ENCODE results near the gene AQP12B.

DNA sequence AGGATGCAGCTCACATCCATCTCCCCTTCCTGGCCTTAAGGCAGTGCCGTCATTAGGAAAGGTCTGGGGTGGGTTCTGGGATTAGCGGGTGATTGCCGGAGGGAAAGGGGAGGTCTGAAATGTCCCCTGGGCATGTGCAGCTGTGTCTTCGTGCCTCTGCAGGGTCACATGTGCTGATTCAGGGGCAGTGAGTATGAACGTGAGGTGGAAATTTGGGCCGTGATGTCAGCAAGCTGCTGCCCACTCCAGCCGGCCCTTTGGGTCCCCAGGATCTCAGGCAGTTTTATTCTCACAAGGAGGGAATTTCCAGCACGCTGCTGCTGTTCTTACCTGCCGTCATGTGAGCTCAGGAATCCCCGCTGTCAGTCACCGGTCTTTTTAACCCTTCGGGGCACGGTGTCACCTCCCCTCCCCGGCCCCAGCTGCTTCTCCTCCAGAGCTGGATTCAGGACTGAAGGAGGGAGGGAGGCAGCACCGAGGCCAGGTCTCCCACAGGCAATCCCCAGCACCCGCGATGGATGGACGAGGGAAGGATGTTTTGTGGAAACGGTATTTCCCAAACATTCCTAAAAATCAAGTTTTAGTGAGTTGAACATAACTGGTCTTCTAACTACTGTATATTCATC is 33.9 kb downstream of the AQP12B start:
- TF ChIP-seq POLR2A (IDR thresholded peaks at IDR 0.05), result no peak
- TF ChIP-seq, protein P1, sequence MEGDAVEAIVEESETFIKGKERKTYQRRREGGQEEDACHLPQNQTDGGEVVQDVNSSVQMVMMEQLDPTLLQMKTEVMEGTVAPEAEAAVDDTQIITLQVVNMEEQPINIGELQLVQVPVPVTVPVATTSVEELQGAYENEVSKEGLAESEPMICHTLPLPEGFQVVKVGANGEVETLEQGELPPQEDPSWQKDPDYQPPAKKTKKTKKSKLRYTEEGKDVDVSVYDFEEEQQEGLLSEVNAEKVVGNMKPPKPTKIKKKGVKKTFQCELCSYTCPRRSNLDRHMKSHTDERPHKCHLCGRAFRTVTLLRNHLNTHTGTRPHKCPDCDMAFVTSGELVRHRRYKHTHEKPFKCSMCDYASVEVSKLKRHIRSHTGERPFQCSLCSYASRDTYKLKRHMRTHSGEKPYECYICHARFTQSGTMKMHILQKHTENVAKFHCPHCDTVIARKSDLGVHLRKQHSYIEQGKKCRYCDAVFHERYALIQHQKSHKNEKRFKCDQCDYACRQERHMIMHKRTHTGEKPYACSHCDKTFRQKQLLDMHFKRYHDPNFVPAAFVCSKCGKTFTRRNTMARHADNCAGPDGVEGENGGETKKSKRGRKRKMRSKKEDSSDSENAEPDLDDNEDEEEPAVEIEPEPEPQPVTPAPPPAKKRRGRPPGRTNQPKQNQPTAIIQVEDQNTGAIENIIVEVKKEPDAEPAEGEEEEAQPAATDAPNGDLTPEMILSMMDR (IDR thresholded peaks at IDR 0.05), result no peak

Data from right lobe of liver (tissue), 4 donors.